Body of pancreas (tissue), 4 donors: Measurements from ENCODE around the gene GIT1. TPM values are rescaled to one million over a fixed set of nuclear protein-coding genes. Genes with fewer than 3 reads are reported as not detected.

Experiments
- ATAC-seq: fragments of 150-250 bp; one replicate; pipeline ENCODE4 v1.9.1; 2016
- DNase-seq, 4 donors: peaks; one replicate each; pipeline ENCODE4 v3.0.0-alpha.2; 2019
- H3K27ac ChIP-seq, 4 donors: fragments of 200-600 bp; sonication (generic); 1 replicate in 3 of 4; 2 replicates in 1 of 4; pipeline versions ENCODE4 v1.5.1 to v1.6.1; 2016 to 2019; ENCODE audit warnings: mild to moderate bottlenecking in 1 of 4, mixed read lengths in 1 of 4, moderate library complexity in 1 of 4
- H3K27me3 ChIP-seq, 2 donors: fragments of 200-600 bp; sonication (generic); one replicate each; pipeline ENCODE4 v1.6.0; 2016; ENCODE audit warnings: mild to moderate bottlenecking in 1 of 2
- H3K36me3 ChIP-seq, 2 donors: fragments of 200-600 bp; sonication (generic); replicated peaks in 1 of 2; 2 replicates each; pipeline ENCODE4 v1.5.1; 2016; ENCODE audit warnings: low read depth in 2 of 2; ENCODE audit not compliant: insufficient read depth in 1 of 2
- H3K4me1 ChIP-seq: fragments of 200-600 bp; sonication (generic); one replicate; pipeline ENCODE4 v1.6.0; 2016
- H3K4me3 ChIP-seq, 2 donors: fragments of 200-600 bp; sonication (generic); 1 replicate in 1 of 2; 2 replicates in 1 of 2; pipeline ENCODE4 v1.5.1; 2016 to 2019
- H3K9me3 ChIP-seq, 3 donors: fragments of 200-600 bp; sonication (generic); 1 replicate in 2 of 3; 2 replicates in 1 of 3; pipeline ENCODE4 v1.5.1; 2016
- CTCF ChIP-seq, 7 experiments: fragments of 450-650 bp in 4 of 7; fragments of 200-600 bp in 3 of 7; sonication (generic) in 3 of 7; IDR thresholded peaks; one replicate each; pipeline ENCODE4 v1.5.1; 2016 to 2019; ENCODE audit warnings: antibody characterized with exemption in 7 of 7
- POLR2A ChIP-seq, 3 donors: fragments of 450-650 bp; IDR thresholded peaks; one replicate each; pipeline ENCODE4 v1.6.1; 2016; ENCODE audit warnings: antibody characterized with exemption in 3 of 3, mild to moderate bottlenecking in 2 of 3
- WGBS, 2 donors: methylation state at CpG; one replicate each; pipeline ENCODE4 v1.1.5; 2017; 5-methylcytosine and 5-hydroxymethylcytosine counted together
- intact Hi-C: fragments of 100-400 bp; cut with DNase I; formaldehyde crosslinking; loops from one replicate; pipeline ENCODE4 v1.15.1; 2023
- total RNA-seq, 2 donors: library from RNA; depleted of rRNA; stranded (reverse); fragments of >200 nt; gene quantifications; one replicate each; pipeline ENCODE4 v1.1.0, GENCODE V29; 2016

Gene GIT1
- total RNA-seq, 2 donors from 2014 or later: 26.7 to 34.3 TPM

- ATAC-seq (peak; percentile 6), DNase-seq (no peak)
- TF ChIP-seq CTCF (IDR thresholded peaks at IDR 0.05) (no peak), POLR2A (IDR thresholded peaks at IDR 0.05) (no peak)
- 0% methylated on average over 27 of the region's 27 CpGs; no CpG with 5 or more reads in 1 of the 2 donors for WGBS, 2 donors
- intact Hi-C loops: no loop called here
- H3K27ac ChIP-seq: peak overlapping the region; percentile 90 to 95 (median 92)
- no peaks in the 10 kb centered on the region for H3K36me3 ChIP-seq
- H3K27me3 ChIP-seq: no peaks in the 10 kb centered on the region
- peak overlapping the region; percentile 19 to 30 for H3K4me3 ChIP-seq
- no peaks in the 10 kb centered on the region for H3K9me3 ChIP-seq
- H3K4me1 ChIP-seq: peaks cover 53% of the 10 kb centered on the region
Observed at GRCh38 chr17:29567304-29567553, 22.2 kb downstream of the GIT1 start.

DNA sequence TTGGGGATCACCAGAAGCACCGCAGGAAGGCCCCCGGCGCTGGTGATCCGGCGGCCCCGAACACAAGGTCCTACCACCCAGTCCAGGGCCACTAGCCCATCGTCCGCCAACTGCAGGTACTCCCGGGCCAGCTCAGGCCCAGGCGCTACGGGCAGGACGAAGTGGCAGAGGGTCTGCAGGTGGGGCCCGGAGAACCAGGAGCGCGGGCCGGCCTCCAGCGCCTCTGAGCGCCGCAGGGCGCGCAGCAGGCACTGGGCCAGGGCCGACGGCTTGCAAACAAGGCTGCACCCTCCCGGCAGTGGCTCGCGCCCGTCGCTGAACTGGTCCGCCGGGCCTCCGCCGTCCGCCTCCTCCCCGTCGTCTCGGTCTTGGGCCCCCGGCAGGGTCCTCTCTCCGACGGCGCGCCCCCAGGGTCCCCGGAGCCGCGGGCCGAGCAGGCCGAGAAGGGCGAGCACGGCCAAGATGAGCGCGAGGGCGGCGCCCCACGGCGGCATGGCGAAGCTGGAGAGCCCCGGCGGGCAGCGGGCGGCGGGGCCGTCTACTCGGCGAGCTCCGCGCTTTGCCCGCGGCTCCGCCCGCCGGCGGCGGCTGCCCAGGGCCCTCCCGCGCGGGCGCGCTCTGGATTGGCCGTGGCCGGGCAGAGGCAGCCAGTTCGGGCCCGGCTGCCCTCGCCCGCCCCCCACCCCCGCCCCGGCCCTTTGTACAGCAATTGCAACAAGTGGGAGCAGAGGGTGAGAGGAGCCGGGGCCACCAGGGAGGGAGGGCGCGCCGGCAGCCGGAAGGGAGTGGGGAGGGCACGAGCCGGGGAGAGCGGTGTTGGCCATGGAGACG, 22.8 kb downstream of the GIT1 start, which contains the start of gene ABHD15:
Gene ABHD15, minus strand, starts transcription at position 565 of the 831 bp plus-strand sequence. Its CDS starts 71 bp downstream, at position 494.
- Histone ChIP-seq H3K27ac (peak within 1 kb of the TSS; percentile 90 to 95 (median 92)), H3K9me3 (no peaks in the 10 kb centered on the region), H3K4me1 (peaks cover 48% of the 10 kb centered on the region), H3K36me3 (no peaks in the 10 kb centered on the region), H3K4me3 (peak within 1 kb of the TSS; percentile 29 to 30), H3K27me3 (no peaks in the 10 kb centered on the region)
- 0 to 2% methylated on average over 3 to 87 of the region's 94 CpGs for WGBS, 2 donors
- intact Hi-C loops: no loop called here
- ATAC-seq (peak; percentile 61), DNase-seq (peak; percentile 73 to 84 (median 81))
- TF ChIP-seq CTCF (IDR thresholded peaks at IDR 0.05): peak in 3 of 7 experiments; percentile 9 to 30 (median 18)
- TF ChIP-seq POLR2A (IDR thresholded peaks at IDR 0.05): peak; percentile 53 to 82 (median 70)

- TF ChIP-seq CTCF (IDR thresholded peaks at IDR 0.05): peak in 1 of 7 experiments; percentile 12
- peak in 2 of 3 donors; percentile 11 to 29 for TF ChIP-seq POLR2A (IDR thresholded peaks at IDR 0.05)
- Histone ChIP-seq H3K27ac (peak overlapping the region; percentile 90 to 95 (median 92)), H3K36me3 (no peaks in the 10 kb centered on the region), H3K4me1 (peaks cover 48% of the 10 kb centered on the region), H3K9me3 (no peaks in the 10 kb centered on the region), H3K4me3 (peak overlapping the region; percentile 7 to 29), H3K27me3 (no peaks in the 10 kb centered on the region)
- ATAC-seq (no peak), DNase-seq (peak; percentile 55 to 65 (median 60))
- intact Hi-C loops: no loop called here
- 6 to 9% methylated on average over 9 to 55 of the region's 55 CpGs for WGBS, 2 donors
Observed at GRCh38 chr17:29565643-29566472, 23.6 kb downstream of the GIT1 start.

DNA sequence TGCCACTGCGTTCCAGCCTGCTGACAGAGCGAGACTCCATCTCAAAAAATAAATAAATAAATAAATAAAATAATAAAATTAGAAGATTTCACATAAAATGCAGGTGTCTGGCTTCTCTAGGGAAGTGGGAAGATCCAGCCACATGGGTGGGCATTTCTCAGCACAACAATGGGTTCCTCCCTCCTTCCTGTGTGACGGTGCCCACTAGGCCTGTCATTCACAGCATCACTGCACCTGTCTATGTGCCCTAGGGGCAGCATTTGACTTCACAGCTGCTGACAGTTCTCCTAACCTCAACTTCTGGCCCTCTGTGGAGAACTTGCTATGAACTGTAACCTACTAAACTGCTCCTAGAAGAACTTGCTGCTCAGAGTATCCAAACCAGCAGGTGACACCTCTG, 25.6 kb downstream of the GIT1 start:
- TF ChIP-seq CTCF (IDR thresholded peaks at IDR 0.05) (no peak), POLR2A (IDR thresholded peaks at IDR 0.05) (no peak)
- H3K4me1 ChIP-seq: peaks cover 35% of the 10 kb centered on the region
- ATAC-seq: no peak
- no peaks in the 10 kb centered on the region for H3K36me3 ChIP-seq
- intact Hi-C loops: no loop called here
- no peaks in the 10 kb centered on the region for H3K9me3 ChIP-seq
- H3K4me3 ChIP-seq: no peak overlapping the region
- DNase-seq: no peak
- no peaks in the 10 kb centered on the region for H3K27me3 ChIP-seq
- no peak overlapping the region for H3K27ac ChIP-seq
- WGBS, 2 donors: 92 to 98% methylated on average over 3 of the region's 3 CpGs
